Stomach smooth muscle (tissue), 2 donors: ENCODE results near the gene OR9A2.

Source experiments
- H3K27ac ChIP-seq: one replicate; pipeline ENCODE4 v1.7.0; 2013; ENCODE audit warnings: mild to moderate bottlenecking, low read length, inconsistent platforms
- H3K27me3 ChIP-seq, 2 donors: one replicate each; pipeline ENCODE4 v1.7.0; 2013; ENCODE audit warnings: low read length in 2 of 2; ENCODE audit not compliant: insufficient read depth in 2 of 2, control insufficient read depth in 1 of 2
- H3K36me3 ChIP-seq, 2 donors: one replicate each; pipeline ENCODE4 v1.7.0; 2013; ENCODE audit warnings: low read length in 2 of 2; ENCODE audit not compliant: control insufficient read depth in 2 of 2, insufficient read depth in 2 of 2
- H3K4me1 ChIP-seq: one replicate; pipeline ENCODE4 v1.7.0; 2013; ENCODE audit warnings: low read length; ENCODE audit not compliant: control insufficient read depth, insufficient read depth
- H3K4me3 ChIP-seq, 2 donors: one replicate each; pipeline ENCODE4 v1.7.0; 2013; ENCODE audit warnings: low read length in 2 of 2
- H3K9ac ChIP-seq, 2 donors: one replicate each; pipeline ENCODE4 v1.7.0; 2013; ENCODE audit warnings: low read length in 2 of 2, mild to moderate bottlenecking in 1 of 2
- H3K9me3 ChIP-seq, 2 donors: one replicate each; pipeline ENCODE4 v1.7.0; 2013; ENCODE audit warnings: low read length in 2 of 2; ENCODE audit not compliant: control insufficient read depth in 2 of 2
- donor health status: healthy.
- donor health status: Pancreatic carcinoma.

OR9A2 gene, protein sequence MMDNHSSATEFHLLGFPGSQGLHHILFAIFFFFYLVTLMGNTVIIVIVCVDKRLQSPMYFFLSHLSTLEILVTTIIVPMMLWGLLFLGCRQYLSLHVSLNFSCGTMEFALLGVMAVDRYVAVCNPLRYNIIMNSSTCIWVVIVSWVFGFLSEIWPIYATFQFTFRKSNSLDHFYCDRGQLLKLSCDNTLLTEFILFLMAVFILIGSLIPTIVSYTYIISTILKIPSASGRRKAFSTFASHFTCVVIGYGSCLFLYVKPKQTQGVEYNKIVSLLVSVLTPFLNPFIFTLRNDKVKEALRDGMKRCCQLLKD

DNA sequence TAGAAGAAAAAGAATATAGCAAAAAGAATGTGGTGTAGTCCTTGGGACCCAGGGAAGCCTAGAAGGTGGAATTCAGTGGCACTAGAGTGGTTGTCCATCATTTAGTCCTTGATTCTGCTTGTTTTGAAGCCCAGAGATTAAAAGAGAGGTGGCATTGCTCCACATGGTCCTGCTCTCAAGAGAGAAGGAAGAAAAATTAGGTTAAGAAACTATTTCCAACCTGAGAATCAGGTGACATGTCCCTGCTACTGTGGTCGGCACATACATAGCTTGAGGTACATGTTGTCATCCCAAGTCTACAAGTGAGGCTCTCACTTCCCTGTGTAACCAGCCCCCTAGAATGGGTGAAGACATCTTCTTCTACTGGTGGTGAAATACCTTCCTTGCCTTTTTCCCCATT is at the start of gene OR9A2:
OR9A2 (minus strand) TSS at position 101 of the 400 bp plus-strand sequence; CDS start at position 101, 0 bp downstream.
- no peak within 1 kb of the TSS for H3K27ac ChIP-seq
- H3K4me3 ChIP-seq, result no peak within 1 kb of the TSS
- no peaks in the 10 kb centered on the region for H3K4me1 ChIP-seq

DNA sequence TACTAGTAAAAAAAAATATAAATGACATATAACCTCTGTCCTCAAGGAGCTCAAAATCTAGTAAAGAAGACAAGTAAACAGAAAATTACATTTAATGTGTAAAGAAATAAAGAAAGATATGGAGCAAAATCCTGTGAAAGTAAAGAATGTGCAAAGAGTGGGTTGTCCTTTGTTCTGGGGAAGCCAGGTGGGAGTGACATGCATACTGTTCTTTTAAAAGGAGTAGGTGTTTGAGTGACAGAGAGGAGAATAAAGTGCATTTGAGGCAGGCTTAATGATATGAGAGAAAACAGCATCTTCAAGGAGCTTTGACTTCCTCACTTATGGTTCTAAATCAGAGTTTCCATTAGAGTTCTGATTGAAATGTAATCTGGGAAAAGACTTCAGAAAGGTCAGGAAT is 47.2 kb upstream of the OR9A2 start:
- Histone ChIP-seq H3K4me1 (no peaks in the 10 kb centered on the region), H3K36me3 (no peaks in the 10 kb centered on the region), H3K9ac (no peak overlapping the region), H3K27ac (no peak overlapping the region), H3K9me3 (no peaks in the 10 kb centered on the region), H3K27me3 (no peaks in the 10 kb centered on the region), H3K4me3 (no peak overlapping the region)

More for the DNA sequence above, at the start of gene OR9A2:
- Histone ChIP-seq H3K9me3 (no peaks in the 10 kb centered on the region), H3K27me3 (peaks cover 0 to 2% of the 10 kb centered on the region in 2 donors), H3K36me3 (no peaks in the 10 kb centered on the region), H3K9ac (no peak within 1 kb of the TSS)

DNA sequence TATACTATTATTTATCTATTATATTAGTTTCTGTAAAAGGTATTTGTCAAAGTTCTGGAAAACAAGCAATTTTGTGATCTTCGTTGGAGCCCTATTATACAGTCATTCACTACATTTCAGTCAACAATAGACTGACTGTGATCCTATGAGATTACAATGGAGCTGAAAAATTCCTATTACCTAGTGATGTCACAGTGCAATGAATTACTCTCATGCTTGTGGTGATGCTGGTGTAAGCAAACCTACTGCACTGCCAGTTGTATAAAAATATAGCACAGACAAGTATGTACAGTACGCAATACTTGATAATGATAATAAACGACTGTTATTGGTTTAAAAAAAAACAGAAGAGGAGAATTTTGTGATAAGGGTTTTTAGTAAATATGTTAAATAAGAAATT is 46.6 kb upstream of the OR9A2 start:
- no peaks in the 10 kb centered on the region for H3K9me3 ChIP-seq
- H3K9ac ChIP-seq, result no peak overlapping the region
- H3K4me1 ChIP-seq, result no peaks in the 10 kb centered on the region
- H3K4me3 ChIP-seq, result no peak overlapping the region
- H3K27me3 ChIP-seq, result no peaks in the 10 kb centered on the region
- no peaks in the 10 kb centered on the region for H3K36me3 ChIP-seq
- no peak overlapping the region for H3K27ac ChIP-seq

DNA sequence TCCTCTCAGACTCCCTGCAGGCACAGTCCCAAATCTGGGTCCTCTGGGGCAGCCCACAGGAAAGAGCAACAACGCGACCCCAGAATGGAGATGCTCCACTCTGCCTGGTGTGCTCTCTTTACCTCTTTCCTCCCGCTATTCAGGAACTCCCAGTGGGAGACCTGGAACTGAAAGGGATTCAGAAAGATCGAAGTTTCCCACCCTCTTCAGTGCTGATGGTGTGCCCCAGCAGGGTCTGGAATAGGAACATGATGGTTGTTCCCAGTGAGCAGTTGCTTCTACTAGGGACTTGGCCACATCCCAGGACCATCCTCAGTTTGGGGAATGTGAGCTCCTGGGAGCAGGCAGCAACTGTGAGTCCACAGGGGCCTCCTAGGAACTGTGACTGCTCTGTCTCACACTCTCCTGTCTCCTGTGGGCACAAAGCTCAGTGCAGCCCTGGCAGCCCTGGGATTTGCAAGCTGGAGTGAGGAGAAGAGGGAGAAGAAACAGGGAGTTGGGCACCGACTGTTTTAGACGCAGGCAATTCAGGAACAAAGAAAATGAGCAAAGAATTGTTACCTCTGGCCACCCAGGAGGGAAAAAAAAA is 43.1 kb upstream of the OR9A2 start:
- Histone ChIP-seq H3K27ac (no peak overlapping the region), H3K4me3 (no peak overlapping the region)

DNA sequence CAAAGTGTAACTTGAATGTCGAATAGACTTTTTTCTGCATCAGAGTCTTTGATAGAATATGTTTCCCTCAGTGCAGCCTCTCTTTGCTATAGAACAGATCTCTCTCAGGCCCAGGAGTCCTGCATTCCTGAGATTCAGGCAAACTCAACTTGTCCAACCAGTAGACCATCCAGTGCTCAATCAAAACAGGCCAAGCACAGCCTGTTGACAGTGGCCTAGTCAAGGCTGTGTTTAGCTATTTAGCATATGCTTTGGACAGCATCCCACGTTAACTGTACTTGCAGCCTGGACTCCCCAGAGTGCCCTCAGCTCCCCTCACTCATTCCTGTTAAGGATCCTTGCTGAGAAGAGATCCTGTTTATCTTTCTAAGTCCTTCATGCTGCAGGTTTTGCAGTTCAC is 41.5 kb upstream of the OR9A2 start:
- Histone ChIP-seq H3K4me1 (no peaks in the 10 kb centered on the region), H3K27me3 (no peaks in the 10 kb centered on the region), H3K9me3 (no peaks in the 10 kb centered on the region), H3K4me3 (no peak overlapping the region), H3K9ac (no peak overlapping the region), H3K27ac (no peak overlapping the region), H3K36me3 (no peaks in the 10 kb centered on the region)

More for the DNA sequence above, 43.1 kb upstream of the OR9A2 start:
- Histone ChIP-seq H3K9ac (no peak overlapping the region), H3K4me1 (no peaks in the 10 kb centered on the region), H3K36me3 (no peaks in the 10 kb centered on the region), H3K9me3 (no peaks in the 10 kb centered on the region), H3K27me3 (no peaks in the 10 kb centered on the region)

DNA sequence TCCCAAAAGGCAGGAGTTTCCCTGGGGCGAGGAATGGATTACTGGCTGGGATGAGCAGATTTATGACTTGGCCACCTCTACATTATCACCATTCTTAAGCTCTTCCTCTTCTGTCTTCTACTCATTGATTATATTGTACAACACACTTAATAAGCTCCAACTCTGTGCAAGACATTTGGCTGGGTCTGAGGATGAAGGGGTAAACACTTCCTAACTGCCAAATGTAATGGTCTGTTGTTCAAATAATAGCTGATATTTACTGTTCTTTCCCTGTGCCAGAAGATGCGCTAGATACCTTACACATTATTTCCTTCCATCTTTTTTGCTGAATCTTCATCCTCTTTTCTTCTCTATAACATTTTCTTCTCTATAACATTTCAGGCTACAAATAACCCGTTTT is 36.8 kb upstream of the OR9A2 start:
- Histone ChIP-seq H3K4me3 (no peak overlapping the region), H3K27ac (no peak overlapping the region), H3K4me1 (no peaks in the 10 kb centered on the region), H3K9ac (no peak overlapping the region), H3K36me3 (no peaks in the 10 kb centered on the region), H3K27me3 (no peaks in the 10 kb centered on the region), H3K9me3 (no peaks in the 10 kb centered on the region)

DNA sequence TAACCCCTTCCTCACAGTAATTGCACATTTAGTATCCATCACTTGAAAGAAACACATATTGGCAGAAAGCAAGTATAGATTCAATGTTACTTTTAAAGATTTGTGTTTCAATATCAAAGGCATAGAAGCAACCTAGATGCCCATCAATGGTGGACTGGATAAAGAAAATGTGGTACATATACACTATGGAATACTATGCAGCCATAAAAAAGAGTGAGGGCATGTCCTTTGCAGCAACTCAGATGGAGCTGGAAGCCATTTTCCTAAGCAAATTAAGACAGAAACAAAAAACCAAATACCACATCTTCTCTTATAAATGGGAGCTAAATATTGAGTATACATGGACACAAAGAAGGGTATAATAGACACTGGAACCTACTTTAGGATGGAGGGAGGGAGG is 28.8 kb upstream of the OR9A2 start:
- H3K4me3 ChIP-seq, result no peak overlapping the region
- no peaks in the 10 kb centered on the region for H3K27me3 ChIP-seq
- no peaks in the 10 kb centered on the region for H3K4me1 ChIP-seq
- peaks cover 0 to 3% of the 10 kb centered on the region in 2 donors for H3K9me3 ChIP-seq
- H3K9ac ChIP-seq, result no peak overlapping the region
- H3K36me3 ChIP-seq, result no peaks in the 10 kb centered on the region
- H3K27ac ChIP-seq, result no peak overlapping the region

DNA sequence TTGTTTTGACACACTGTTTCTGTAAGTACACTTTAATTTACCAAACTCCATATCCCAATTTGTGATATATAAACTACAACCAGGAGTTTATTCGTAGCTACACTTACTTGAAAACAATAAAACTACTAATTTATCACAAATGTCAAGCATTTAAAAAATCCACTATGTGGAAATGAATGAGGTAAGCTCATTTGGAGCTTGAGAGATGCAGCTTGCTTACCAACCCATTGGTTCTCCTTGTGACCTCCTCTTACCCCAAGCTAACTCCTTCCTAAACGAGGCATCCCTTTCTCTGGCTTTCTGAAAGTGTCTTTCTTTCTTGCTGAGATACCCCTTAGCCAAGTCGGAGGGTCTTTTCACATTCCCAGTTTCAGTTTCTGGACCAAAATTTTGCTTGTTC is 27.7 kb upstream of the OR9A2 start:
- H3K9me3 ChIP-seq, result peaks cover 0 to 3% of the 10 kb centered on the region in 2 donors

DNA sequence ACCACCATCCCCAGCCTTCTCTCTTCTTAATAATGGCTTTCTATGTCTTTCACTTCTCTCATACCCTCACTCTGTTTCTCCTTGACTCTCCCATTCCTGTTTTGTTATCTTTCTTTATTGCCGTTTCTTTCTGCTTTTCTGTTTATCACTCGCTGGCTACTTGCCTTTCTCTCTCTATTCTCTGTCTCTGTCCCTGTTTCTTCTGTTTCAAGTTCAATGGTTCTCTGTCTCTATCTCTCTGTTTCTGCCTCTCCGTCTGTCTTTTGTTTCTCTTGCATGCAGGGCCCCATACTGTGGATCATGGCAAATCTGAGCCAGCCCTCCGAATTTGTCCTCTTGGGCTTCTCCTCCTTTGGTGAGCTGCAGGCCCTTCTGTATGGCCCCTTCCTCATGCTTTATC is 25.1 kb upstream of the OR9A2 start, which contains the start of gene OR6V1:
OR6V1 (plus strand) TSS at position 301 of the 400 bp plus-strand sequence; CDS start at position 301, 0 bp downstream.
- H3K9me3 ChIP-seq, result peaks cover 0 to 3% of the 10 kb centered on the region in 2 donors
- no peaks in the 10 kb centered on the region for H3K36me3 ChIP-seq
- no peak within 1 kb of the TSS for H3K9ac ChIP-seq
- H3K4me1 ChIP-seq, result no peaks in the 10 kb centered on the region
- no peaks in the 10 kb centered on the region for H3K27me3 ChIP-seq
- no peak within 1 kb of the TSS for H3K4me3 ChIP-seq
- no peak within 1 kb of the TSS for H3K27ac ChIP-seq

More for the DNA sequence above, 27.7 kb upstream of the OR9A2 start:
- H3K4me3 ChIP-seq, result no peak overlapping the region
- H3K9ac ChIP-seq, result no peak overlapping the region
- no peaks in the 10 kb centered on the region for H3K4me1 ChIP-seq
- no peaks in the 10 kb centered on the region for H3K36me3 ChIP-seq
- no peak overlapping the region for H3K27ac ChIP-seq
- H3K27me3 ChIP-seq, result no peaks in the 10 kb centered on the region

DNA sequence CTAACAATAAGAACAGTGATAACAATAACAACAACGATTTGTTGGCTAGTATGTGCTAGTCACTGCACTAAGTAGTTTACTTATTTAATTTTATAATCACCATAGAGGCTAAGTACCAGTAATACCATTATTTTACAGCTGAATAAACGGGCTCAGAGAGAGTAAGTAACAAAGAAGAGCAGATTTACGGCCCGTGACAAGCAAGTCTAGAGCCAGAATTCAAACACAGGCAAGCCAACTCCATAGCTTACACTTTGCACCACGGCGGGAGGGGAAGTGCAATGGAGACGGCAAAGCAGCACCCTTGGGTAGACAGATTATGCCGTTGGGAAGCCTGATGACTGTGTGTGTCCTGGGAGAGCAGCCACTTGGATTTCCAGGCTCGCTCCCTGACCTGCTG is 24.0 kb upstream of the OR9A2 start:
- Histone ChIP-seq H3K36me3 (no peaks in the 10 kb centered on the region), H3K9ac (no peak overlapping the region), H3K27ac (no peak overlapping the region), H3K27me3 (no peaks in the 10 kb centered on the region), H3K9me3 (peaks cover 0 to 3% of the 10 kb centered on the region in 2 donors), H3K4me3 (no peak overlapping the region), H3K4me1 (no peaks in the 10 kb centered on the region)

DNA sequence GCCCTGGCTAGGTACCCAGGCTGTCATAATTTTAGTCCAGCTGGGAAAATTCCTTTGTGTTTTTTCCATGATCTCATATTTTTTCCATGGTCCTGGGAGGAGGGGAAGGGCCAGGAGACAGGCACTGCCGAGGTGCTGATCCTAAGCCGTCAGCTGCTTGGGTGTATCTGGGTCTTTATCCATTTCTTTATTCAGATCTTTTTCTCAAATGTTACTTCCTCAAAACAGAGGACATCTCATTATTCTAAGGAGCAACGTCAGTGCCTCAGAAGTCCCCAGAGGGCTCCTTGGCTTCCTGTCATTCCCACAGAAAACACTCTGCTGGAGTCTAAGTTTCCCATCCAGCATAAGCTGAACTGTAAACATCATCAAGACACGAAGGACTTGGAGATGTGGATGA is 22.4 kb upstream of the OR9A2 start:
- no peak overlapping the region for H3K27ac ChIP-seq
- no peaks in the 10 kb centered on the region for H3K36me3 ChIP-seq
- H3K4me1 ChIP-seq, result no peaks in the 10 kb centered on the region
- H3K4me3 ChIP-seq, result no peak overlapping the region
- H3K27me3 ChIP-seq, result no peaks in the 10 kb centered on the region
- H3K9me3 ChIP-seq, result peaks cover 0 to 3% of the 10 kb centered on the region in 2 donors
- H3K9ac ChIP-seq, result no peak overlapping the region
